Testis (tissue), 2 donors: ENCODE data around the gene RER1.

Experiments
- POLR2A ChIP-seq: fragments of 450-650 bp; IDR thresholded peaks from one replicate; pipeline ENCODE4 v1.6.1; 2017; ENCODE audit warnings: antibody characterized with exemption, mild to moderate bottlenecking, moderate library complexity
- TF ChIP-seq, protein P1 (sequence below), 3 experiments: fragments of 450-650 bp in 2 of 3; fragments of 200-600 bp in 1 of 3; sonication (generic) in 1 of 3; IDR thresholded peaks; one replicate each; pipeline ENCODE4 v1.5.1; 2016 to 2019; ENCODE audit warnings: antibody characterized with exemption in 3 of 3, mild to moderate bottlenecking in 2 of 3, moderate library complexity in 1 of 3

DNA sequence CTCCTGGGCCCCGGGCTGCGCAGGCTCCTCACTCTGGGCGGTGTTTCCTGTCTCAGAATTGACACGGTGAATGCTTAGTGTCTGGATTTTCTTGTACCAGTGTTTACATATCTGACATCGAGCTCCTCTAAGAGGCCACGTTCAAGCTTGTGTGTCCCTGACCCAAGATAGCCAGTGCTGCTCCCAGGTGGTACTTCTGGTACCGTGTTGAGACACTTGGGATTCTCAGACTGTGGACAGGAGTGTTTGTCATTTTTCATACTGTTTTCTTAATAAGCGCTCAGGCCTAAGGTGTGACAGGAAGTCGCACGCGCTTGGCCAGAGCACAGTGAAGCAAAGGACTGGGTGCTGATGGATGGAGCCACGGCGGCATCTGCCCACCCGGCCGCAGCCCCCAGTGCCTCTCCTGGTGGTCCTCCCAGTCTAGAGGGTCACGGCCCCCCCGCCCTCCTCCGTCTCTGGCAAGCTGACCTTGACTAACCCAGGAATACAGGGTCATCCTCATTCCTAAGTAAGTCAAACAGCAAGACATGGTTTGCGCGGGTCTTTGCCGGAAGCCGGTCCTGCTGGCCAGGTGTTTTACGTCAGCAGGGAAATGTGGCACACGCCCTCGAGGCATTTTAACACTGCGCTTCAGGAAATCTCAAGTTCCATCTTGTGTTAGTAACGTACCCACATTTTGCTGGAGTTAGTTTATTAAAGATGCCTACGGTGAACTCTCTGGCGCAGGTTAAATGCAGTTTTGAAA is 12.7 kb downstream of the RER1 start:
- TF ChIP-seq, protein P1, sequence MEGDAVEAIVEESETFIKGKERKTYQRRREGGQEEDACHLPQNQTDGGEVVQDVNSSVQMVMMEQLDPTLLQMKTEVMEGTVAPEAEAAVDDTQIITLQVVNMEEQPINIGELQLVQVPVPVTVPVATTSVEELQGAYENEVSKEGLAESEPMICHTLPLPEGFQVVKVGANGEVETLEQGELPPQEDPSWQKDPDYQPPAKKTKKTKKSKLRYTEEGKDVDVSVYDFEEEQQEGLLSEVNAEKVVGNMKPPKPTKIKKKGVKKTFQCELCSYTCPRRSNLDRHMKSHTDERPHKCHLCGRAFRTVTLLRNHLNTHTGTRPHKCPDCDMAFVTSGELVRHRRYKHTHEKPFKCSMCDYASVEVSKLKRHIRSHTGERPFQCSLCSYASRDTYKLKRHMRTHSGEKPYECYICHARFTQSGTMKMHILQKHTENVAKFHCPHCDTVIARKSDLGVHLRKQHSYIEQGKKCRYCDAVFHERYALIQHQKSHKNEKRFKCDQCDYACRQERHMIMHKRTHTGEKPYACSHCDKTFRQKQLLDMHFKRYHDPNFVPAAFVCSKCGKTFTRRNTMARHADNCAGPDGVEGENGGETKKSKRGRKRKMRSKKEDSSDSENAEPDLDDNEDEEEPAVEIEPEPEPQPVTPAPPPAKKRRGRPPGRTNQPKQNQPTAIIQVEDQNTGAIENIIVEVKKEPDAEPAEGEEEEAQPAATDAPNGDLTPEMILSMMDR (IDR thresholded peaks at IDR 0.05): no peak
- TF ChIP-seq POLR2A: no peak
